ENCODE measurements around the gene RIMBP3C.
"Not testable (repeated sequence)": the region's sequence is repeated elsewhere in the genome, so short reads cannot be mapped to it uniquely, and the experiment has no call there.

DNA sequence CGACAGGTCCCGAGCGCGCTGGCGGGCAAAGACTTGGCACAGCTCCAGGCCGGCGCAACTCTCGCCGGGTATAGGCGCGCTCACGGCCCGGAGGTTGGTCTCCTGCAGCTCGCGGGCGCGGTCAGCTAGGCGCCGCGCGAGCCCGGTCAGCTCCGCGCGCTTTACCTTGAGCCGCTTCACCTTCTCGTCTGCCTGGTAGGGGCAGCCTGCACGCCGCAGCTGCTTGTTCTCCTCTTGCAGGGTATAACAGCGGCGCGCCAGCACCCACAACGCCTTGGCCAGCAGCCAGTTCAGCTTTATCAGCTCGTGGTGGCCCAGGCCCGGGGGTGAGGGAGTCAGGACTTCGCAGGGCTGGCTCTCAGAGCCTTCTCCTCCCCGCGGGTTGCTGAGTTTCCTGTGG lies 1.7 kb downstream of the RIMBP3C start:
- not testable (repeated sequence) for TF ChIP-seq EZH2 (IDR thresholded peaks at IDR 0.05; ENCODE audit: low read length, missing control alignments); CTCF (conservative IDR thresholded peaks at IDR 0.05 in 1 of 2, IDR thresholded peaks at IDR 0.05 in 1 of 2; ENCODE audit: low read depth in 1 of 2, low read length in 2 of 2)

Measured in fibroblast of lung (primary cell).